ENCODE results near the gene IGF2. TPM values are rescaled to one million over a fixed set of nuclear protein-coding genes. Genes with fewer than 3 reads are reported as not detected.

Gene IGF2
- polyA plus RNA-seq, 6 donors from 2014 or later = not detected

DNA sequence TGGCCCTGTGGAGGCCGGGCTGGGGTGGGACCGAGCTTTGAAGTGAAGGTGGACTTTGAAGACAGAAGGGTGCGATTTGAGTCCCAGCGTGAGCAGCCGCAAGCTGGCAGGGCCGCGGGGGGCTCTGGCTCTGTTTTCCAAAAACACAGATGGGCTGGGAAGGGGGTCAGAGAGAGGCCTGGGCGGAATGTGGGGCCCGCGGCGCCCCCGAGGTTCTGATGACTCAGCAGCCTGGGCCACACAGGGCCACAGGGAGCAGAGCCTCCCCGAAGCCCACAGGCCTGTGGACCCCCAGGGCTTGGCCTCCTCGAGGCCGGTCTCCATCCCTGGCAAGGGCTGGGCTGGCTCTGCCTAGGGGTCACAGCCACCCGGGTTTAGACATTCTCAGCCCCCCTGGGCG lies 15.7 kb upstream of the IGF2 start:
- no peaks in the 10 kb centered on the region for H3K9me3 Mint-ChIP-seq
- peaks cover 10 to 19% (median 12%) of the 10 kb centered on the region in 3 donors for H3K4me1 Mint-ChIP-seq
- H3K27me3 Mint-ChIP-seq = peaks cover 16 to 33% (median 16%) of the 10 kb centered on the region in 3 donors
- ATAC-seq (ENCODE audit: low read depth in 2 of 2) (no peak), DNase-seq (no peak)
- no peak overlapping the region for H3K4me3 Mint-ChIP-seq
- no peak overlapping the region for H3K27ac Mint-ChIP-seq
- H3K36me3 Mint-ChIP-seq = no peaks in the 10 kb centered on the region

DNA sequence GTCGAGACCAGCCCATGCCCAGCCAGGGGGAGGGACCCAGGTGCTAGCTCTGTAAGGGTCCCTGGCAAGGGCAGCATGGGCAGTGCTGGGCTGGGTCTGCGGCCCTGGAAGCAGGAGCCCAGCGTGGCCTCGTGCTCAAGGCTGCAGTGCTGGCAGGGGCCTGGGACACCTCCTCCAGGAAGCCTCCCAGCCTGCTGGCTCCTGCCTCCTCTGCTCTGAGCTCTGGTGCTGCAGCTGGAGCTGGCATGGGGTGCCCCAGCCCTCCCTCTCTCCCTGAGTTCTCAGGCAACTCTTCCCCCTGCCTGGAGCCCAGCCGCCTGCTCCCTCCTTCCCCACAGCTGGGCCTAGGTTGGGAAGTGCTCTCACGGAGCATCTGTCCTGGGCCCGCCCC lies 15.0 kb upstream of the IGF2 start:
- Mint-ChIP-seq H3K27me3 (peaks cover 18 to 32% (median 20%) of the 10 kb centered on the region in 3 donors), H3K27ac (no peak overlapping the region), H3K4me3 (no peak overlapping the region), H3K9me3 (no peaks in the 10 kb centered on the region), H3K4me1 (peaks cover 10 to 19% (median 12%) of the 10 kb centered on the region in 3 donors), H3K36me3 (no peaks in the 10 kb centered on the region)
- ATAC-seq (ENCODE audit: low read depth in 2 of 2) = no peak
- no peak for DNase-seq

DNA sequence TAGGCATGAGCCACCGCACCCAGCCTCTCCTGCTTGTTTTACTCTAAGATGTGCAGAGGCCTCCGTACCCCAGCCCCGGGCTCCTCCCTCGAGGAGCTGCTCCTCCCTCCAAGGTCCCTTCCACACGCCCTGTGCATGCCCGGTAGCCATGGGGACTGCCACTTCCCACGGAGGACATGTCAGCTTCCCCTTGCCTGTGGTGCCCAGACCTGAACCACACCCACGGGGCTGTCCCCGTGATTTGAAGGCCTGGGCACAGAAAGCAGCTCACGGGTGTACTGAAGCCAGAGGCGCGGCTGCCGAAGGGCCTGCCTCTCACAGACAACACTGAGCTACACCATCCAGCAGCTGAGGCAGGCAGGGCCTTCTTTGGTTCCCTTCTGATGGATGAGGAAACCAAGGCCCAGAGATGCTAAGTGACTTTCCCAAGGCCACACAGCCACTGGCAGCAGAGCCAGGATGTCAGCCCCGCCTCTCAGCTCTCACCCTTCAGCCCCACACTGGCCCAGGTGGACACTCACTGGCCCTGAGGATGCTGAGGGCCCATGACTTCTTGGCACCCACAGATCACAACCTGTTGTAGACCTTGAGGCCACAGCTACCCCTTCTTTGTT lies 14.5 kb upstream of the IGF2 start:
- Mint-ChIP-seq H3K4me3 (no peak overlapping the region), H3K9me3 (no peaks in the 10 kb centered on the region), H3K36me3 (no peaks in the 10 kb centered on the region), H3K27me3 (peaks cover 19 to 34% (median 25%) of the 10 kb centered on the region in 3 donors), H3K27ac (no peak overlapping the region), H3K4me1 (peaks cover 10 to 19% (median 12%) of the 10 kb centered on the region in 3 donors)
- DNase-seq (no peak), ATAC-seq (ENCODE audit: low read depth in 2 of 2) (no peak)

DNA sequence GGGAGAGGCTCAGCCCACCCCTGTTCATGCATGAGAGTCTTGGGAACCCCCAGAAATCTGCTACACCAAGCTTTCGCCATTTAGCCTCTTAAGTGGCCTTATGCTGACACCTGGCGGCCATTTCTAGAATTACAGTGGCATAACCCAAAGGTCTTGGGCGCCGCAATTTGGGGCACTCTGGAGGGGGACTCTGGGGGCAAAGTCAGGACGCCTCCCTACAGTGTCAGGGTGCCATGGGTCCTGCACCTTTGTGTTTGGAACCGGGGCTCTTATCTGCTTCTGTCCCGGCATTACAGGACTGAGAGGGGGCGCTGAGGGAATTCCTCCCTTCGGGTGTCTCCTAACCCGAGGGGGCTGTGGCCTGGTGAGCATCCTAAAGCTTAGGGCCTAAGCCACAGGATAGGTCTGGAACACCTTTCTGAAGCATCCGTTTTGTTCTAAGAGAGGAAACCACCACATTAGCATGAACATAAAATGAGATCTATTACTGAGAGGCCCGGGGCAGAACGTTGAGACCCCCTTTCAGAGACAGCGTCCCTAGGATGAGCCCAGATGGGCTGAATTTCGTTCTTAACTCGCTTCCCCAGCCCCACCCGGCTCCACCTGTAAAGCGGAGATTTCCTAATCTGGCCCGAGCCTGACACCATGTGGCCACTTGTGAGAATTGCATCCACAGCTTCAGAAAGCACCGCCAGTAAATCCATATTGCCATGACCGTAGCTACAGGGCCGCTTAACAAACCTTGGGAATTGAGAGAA lies 12.5 kb upstream of the IGF2 start:
- no peaks in the 10 kb centered on the region for H3K36me3 Mint-ChIP-seq
- peak; percentile 71 for DNase-seq
- no peaks in the 10 kb centered on the region for H3K9me3 Mint-ChIP-seq
- H3K27ac Mint-ChIP-seq = peak overlapping the region in 4 of 6 donors; percentile 5 to 80 (median 56)
- peak; percentile 73 to 82 for ATAC-seq (ENCODE audit: low read depth in 2 of 2)
- peak overlapping the region in 6 of 8 donors; percentile 47 to 77 (median 60) for H3K4me3 Mint-ChIP-seq
- peaks cover 28 to 53% (median 43%) of the 10 kb centered on the region in 3 donors for H3K27me3 Mint-ChIP-seq
- H3K4me1 Mint-ChIP-seq = peaks cover 10 to 19% (median 12%) of the 10 kb centered on the region in 3 donors

DNA sequence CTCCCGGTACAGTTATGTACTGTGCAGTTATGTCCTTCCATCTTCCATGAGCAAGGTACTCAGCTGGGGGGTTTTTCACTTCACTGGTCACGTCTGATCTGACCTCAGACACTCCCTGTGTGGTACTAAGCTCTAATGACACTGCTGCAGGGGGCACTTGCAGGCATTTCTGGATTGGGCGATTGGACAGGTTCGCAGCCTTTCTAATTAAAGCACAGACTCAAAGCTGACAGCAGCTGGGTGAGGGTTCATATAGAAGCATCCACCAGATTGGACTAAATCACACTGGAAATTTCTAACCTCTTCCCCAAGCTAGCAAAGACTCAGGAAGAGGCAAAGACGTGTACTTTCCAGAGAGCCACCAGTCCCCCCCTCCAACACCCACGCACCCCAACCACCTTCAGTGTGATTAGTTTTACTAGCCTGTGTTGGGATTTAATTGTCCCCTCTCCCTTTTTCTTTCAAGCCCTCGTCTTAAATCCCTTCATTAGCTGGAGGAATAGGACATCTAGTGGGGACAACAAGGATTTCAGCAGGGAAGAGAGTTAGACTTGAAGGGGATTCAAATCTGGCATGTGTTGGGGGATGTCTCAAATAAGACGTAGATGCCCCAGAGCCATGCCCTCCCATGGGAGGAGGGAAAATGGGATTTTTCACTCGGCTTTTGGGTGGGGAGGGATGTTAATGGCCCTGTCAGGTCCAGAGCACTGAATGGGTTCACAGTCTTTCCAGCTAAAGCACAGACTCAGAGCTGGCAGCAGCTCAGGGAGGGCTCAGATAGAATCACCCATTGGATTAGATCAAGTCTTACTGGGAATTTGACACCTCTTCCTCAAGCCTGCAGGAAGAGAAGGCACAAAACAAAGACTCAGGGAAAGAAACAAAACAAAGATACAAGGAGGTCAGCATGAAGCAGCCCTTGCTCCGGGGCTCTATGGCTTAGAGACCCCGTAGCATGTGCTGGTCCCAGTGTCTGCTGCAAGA lies 11.0 kb upstream of the IGF2 start:
- ATAC-seq (ENCODE audit: low read depth in 2 of 2) (no peak), DNase-seq (no peak)
- H3K4me1 Mint-ChIP-seq = peaks cover 12 to 19% (median 15%) of the 10 kb centered on the region in 3 donors
- no peaks in the 10 kb centered on the region for H3K9me3 Mint-ChIP-seq
- peak overlapping the region in 1 of 8 donors; percentile 3 for H3K4me3 Mint-ChIP-seq
- peaks cover 32 to 68% (median 58%) of the 10 kb centered on the region in 3 donors for H3K27me3 Mint-ChIP-seq
- H3K36me3 Mint-ChIP-seq = no peaks in the 10 kb centered on the region
- H3K27ac Mint-ChIP-seq = no peak overlapping the region

DNA sequence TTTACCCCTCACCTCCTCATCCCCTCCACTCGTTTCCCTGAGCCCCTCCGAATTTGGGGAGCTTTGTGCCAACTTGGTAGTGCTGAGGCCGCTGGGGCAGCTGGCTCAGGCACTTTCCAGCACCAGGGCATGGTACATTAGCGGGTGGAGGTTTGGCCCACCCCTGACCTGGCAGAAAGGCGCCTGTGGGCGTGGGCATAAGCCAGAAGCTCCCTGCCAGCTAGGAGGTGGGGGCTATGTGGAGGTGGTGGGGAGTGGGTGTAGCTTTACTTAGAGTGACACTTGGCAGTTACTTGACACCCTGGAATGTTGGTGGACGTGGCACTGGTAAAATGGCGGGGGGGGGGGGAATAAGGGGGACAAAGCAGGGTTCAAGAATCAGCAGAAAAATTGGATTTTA lies 10.3 kb upstream of the IGF2 start:
- no peak for ATAC-seq (ENCODE audit: low read depth in 2 of 2)

DNA sequence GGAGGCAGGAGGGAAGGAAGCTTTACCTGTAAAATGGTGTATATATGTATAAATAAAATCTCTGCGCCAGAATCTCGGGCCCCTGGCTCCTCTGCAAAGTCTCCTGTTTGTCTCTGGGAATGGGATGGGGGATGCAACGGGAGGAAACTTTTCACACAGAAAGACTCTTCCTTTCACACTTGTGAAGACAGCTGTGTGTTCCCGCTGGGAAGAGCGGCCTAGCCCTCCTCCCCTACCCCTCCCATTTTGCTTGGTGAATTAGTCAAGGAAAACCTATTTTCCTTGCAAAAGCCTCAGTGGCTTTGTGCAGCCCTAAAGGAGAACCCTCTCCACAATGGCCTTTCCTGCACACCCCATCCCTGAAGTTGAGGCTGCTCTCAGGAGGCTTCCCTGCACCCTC lies 9.4 kb upstream of the IGF2 start:
- H3K36me3 Mint-ChIP-seq = no peaks in the 10 kb centered on the region
- peaks cover 38 to 72% (median 66%) of the 10 kb centered on the region in 3 donors for H3K27me3 Mint-ChIP-seq
- H3K27ac Mint-ChIP-seq = no peak overlapping the region
- DNase-seq (no peak), ATAC-seq (ENCODE audit: low read depth in 2 of 2) (no peak)
- H3K9me3 Mint-ChIP-seq = no peaks in the 10 kb centered on the region
- no peak overlapping the region for H3K4me3 Mint-ChIP-seq
- H3K4me1 Mint-ChIP-seq = peaks cover 14 to 19% (median 16%) of the 10 kb centered on the region in 3 donors

More for the DNA sequence above, 10.3 kb upstream of the IGF2 start:
- Mint-ChIP-seq H3K27ac (no peak overlapping the region), H3K4me1 (peaks cover 14 to 19% (median 15%) of the 10 kb centered on the region in 3 donors), H3K27me3 (peaks cover 36 to 72% (median 65%) of the 10 kb centered on the region in 3 donors), H3K4me3 (no peak overlapping the region), H3K36me3 (no peaks in the 10 kb centered on the region), H3K9me3 (no peaks in the 10 kb centered on the region)
- no peak for DNase-seq

DNA sequence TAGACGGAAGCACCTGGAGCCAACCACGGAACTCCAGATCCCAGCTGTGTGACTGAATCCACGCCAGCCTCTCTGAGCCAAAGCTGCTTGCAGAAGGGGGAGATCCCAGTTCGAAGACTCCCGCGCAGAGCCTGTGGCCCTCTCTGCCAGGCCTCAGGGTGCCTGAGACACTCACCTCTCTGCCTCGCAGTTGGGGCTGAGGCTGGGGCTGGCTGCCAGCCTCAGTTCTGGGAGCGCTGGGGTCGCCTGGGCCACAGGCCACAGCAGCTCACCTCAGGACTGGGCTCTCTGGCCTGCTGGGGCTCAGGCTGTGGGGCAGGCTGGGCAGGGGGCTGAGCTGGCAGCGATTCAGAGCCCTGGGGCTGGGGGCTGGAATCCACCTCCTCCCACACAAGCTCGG lies 8.2 kb upstream of the IGF2 start:
- Mint-ChIP-seq H3K9me3 (no peaks in the 10 kb centered on the region), H3K4me1 (peaks cover 22 to 26% (median 25%) of the 10 kb centered on the region in 3 donors), H3K27me3 (peaks cover 48 to 84% (median 78%) of the 10 kb centered on the region in 3 donors), H3K27ac (peak overlapping the region in 1 of 6 donors; percentile 74), H3K4me3 (no peak overlapping the region), H3K36me3 (no peaks in the 10 kb centered on the region)
- ATAC-seq (ENCODE audit: low read depth in 2 of 2) = no peak
- no peak for DNase-seq

DNA sequence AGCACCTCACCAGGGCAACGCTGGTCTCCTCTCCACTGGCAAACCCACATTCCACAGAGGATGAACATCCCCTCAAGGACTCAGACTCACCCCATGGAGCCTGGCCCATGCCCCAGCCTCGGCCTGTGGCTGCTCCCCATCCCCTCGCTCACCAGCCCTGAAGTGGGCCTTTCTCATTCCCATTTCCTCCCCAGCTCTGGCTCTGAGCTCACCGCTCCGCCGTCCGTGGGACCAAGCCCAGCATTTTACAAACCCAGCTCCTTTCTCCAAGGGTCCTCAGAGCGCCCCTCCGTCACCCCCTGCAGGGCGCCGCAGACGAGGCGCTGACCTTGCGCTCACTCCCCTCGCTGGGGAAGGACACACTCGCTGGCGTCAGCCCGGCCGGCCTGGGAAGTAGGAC lies 6.9 kb upstream of the IGF2 start:
- H3K27me3 Mint-ChIP-seq = peaks cover 54 to 91% (median 87%) of the 10 kb centered on the region in 3 donors
- H3K36me3 Mint-ChIP-seq = no peaks in the 10 kb centered on the region
- H3K9me3 Mint-ChIP-seq = no peaks in the 10 kb centered on the region
- peaks cover 12 to 19% (median 18%) of the 10 kb centered on the region in 3 donors for H3K4me1 Mint-ChIP-seq
- DNase-seq (no peak), ATAC-seq (ENCODE audit: low read depth in 2 of 2) (no peak)
- no peak overlapping the region for H3K27ac Mint-ChIP-seq
- H3K4me3 Mint-ChIP-seq = no peak overlapping the region

DNA sequence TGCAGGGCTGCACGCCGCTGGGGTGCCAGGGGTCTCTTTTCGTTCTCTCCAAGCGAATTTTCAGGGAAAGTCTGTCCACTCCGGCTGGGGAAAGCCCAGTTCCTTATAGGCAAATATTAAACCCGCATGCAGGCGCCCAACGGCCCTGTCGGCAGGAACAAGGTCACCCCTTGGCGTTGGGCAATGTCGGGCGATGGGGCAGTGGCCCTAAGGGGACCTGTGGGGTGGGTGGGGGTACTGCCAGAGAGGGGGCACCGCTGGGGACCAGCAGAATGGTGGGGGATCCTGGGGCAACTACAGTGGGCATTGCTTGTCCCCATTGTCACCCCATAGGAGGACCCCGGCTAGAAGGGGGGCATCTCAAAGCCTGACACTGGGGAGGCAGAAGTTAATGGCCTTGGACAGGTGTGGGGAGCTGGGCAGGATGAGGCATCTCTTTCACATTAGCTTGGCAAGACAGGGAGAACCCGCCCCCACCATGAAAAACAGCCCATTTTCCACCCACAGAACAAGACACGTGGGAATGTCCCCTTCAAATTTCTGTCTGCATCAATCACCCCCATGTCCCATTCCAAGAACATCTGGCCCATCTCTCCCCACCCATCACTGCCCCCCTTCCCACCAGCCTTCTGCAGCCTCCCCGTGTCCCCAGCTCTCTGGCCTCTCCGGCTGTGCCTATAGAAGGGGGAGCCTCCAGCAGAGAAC lies 5.5 kb upstream of the IGF2 start:
- H3K27me3 Mint-ChIP-seq = peaks cover 41 to 81% (median 76%) of the 10 kb centered on the region in 3 donors
- DNase-seq = no peak
- peaks cover 12 to 19% (median 12%) of the 10 kb centered on the region in 3 donors for H3K4me1 Mint-ChIP-seq
- H3K4me3 Mint-ChIP-seq = peak overlapping the region in 5 of 8 donors; percentile 6 to 62 (median 26)
- ATAC-seq (ENCODE audit: low read depth in 2 of 2) = no peak
- H3K9me3 Mint-ChIP-seq = no peaks in the 10 kb centered on the region
- H3K27ac Mint-ChIP-seq = peak overlapping the region in 1 of 6 donors; percentile 94
- H3K36me3 Mint-ChIP-seq = no peaks in the 10 kb centered on the region

DNA sequence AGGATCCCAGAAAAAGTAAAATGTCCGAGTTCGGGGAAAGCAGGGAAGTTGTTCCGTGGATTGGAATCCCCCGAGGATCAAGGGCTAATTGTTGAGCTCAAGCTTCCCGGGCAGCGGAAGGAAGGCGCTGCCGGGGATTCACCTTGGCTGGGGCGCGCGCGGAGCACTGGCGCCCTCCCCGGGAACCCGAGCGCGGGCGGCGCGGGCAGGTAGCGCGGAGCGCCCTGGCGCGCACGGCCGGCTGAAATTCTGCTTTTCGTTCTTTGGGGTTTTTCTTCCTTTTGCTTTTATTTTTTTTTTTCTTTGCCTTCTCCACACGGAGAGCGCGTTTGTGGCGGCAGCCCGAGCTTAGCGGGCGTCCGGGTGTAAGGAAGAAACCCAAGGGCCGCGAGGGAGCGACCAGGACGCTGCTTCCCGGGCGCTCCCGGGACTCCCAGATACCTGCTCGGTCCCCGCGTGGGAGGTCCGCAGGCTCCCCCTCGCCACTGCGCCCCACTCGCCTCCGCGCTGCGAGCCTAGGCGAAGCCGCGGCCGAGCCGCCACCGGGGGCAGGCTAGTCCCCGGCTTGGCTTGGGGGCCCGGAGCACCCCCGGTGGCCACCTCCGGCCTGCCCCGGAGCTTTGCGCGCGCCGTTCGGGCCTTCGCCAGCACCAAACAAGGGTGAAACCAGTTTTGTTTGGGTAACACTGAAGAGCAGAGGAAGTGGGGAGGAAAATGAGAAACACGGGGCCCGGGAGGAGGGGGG lies 4.8 kb upstream of the IGF2 start:
- Mint-ChIP-seq H3K9me3 (no peaks in the 10 kb centered on the region), H3K4me1 (peaks cover 12 to 19% (median 12%) of the 10 kb centered on the region in 3 donors), H3K4me3 (peak overlapping the region in 6 of 8 donors; percentile 15 to 63 (median 44)), H3K27ac (peak overlapping the region in 2 of 6 donors; percentile 50 to 54), H3K36me3 (no peaks in the 10 kb centered on the region), H3K27me3 (peaks cover 41 to 75% (median 72%) of the 10 kb centered on the region in 3 donors)
- ATAC-seq (ENCODE audit: low read depth in 2 of 2) (peak in 1 of 2 donors; percentile 34), DNase-seq (no peak)

DNA sequence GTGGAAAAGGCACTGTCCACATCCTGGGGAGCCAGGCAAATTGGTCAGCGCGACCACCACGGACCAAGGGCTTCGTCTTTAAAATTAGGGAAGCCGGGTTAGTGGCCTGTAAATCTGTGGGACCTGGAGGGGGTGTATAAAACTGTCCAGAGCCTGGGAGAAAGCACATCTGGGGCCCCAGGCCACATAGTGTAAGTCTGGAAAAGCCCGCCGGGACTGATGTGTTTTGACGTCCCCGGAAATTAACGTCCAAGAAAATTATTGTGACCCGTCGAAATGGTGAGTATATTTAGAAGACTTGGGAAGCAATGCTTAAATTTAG lies 4.2 kb upstream of the IGF2 start:
- ATAC-seq (ENCODE audit: low read depth in 2 of 2) (no peak), DNase-seq (no peak)
- H3K27ac Mint-ChIP-seq = peak overlapping the region in 2 of 6 donors; percentile 50 to 54
- peaks cover 39 to 72% (median 70%) of the 10 kb centered on the region in 3 donors for H3K27me3 Mint-ChIP-seq
- H3K9me3 Mint-ChIP-seq = no peaks in the 10 kb centered on the region
- peaks cover 12 to 19% (median 14%) of the 10 kb centered on the region in 3 donors for H3K4me1 Mint-ChIP-seq
- H3K4me3 Mint-ChIP-seq = peak overlapping the region in 5 of 8 donors; percentile 15 to 63 (median 36)
- H3K36me3 Mint-ChIP-seq = no peaks in the 10 kb centered on the region

Data from naive B cell (primary cell).